Hematopoietic multipotent progenitor cell (in vitro differentiated cells): ENCODE data around the gene CHSY3. TPM values are rescaled to one million over a fixed set of nuclear protein-coding genes. Genes with fewer than 3 reads are reported as not detected.
A peak's percentile ranks its signal among the peaks of the same experiment; 100 is the strongest.
"Not testable (repeated sequence)": the region's sequence is repeated elsewhere in the genome, so short reads cannot be mapped to it uniquely, and the experiment has no call there.

Experiments
- DNase-seq, 3 donors: peaks; one replicate each; pipeline ENCODE4 v3.0.0-alpha.2; 2011 to 2015; ENCODE audit warnings: low read depth in 2 of 3, low spot score in 2 of 3
- total RNA-seq: library from RNA; depleted of rRNA; stranded (reverse); fragments of >200 nt; gene quantifications from one replicate; pipeline ENCODE4 v1.2.3, GENCODE V29; 2012

The CHSY3 gene
- total RNA-seq, 1 donor, result 0.27 TPM

- DNase-seq, result peak in 2 of 3 donors; percentile 8 to 19
Measured at GRCh38 chr5:130141659-130142320, 237.5 kb downstream of the CHSY3 start.

GRCh38 chr5:130151239-130151638, 247.0 kb downstream of the CHSY3 start:
- DNase-seq, result no peak

GRCh38 chr5:130155345-130156011, 251.2 kb downstream of the CHSY3 start:
- DNase-seq, result no peak

- DNase-seq, result no peak
Measured at GRCh38 chr5:130158036-130158435, 253.8 kb downstream of the CHSY3 start.

GRCh38 chr5:130159968-130160367, 255.7 kb downstream of the CHSY3 start:
- no peak for DNase-seq

GRCh38 chr5:130164966-130165365, 260.7 kb downstream of the CHSY3 start:
- DNase-seq, result no peak

- no peak for DNase-seq
Measured at GRCh38 chr5:130166839-130167490, 262.7 kb downstream of the CHSY3 start.

- no peak for DNase-seq
Measured at GRCh38 chr5:130168211-130168610, 263.9 kb downstream of the CHSY3 start.

- DNase-seq, result peak in 1 of 3 donors; percentile 29
Measured at GRCh38 chr5:130171699-130172098, 267.4 kb downstream of the CHSY3 start.

GRCh38 chr5:130183115-130183514, 278.9 kb downstream of the CHSY3 start:
- no peak for DNase-seq

GRCh38 chr5:130189961-130190360, 285.7 kb downstream of the CHSY3 start:
- DNase-seq, result no peak

GRCh38 chr5:130198927-130199326, 294.7 kb downstream of the CHSY3 start:
- peak in 1 of 3 donors; percentile 9 for DNase-seq

GRCh38 chr5:130206686-130207085, 302.4 kb downstream of the CHSY3 start:
- DNase-seq, result no peak

GRCh38 chr5:130213607-130214006, 309.3 kb downstream of the CHSY3 start:
- no peak for DNase-seq

GRCh38 chr5:130216286-130216685, 312.0 kb downstream of the CHSY3 start:
- no peak for DNase-seq

GRCh38 chr5:130222573-130222972, 318.3 kb downstream of the CHSY3 start:
- DNase-seq, result no peak

GRCh38 chr5:130226556-130226955, 322.3 kb downstream of the CHSY3 start:
- DNase-seq, result not testable (repeated sequence)

GRCh38 chr5:130227699-130228098, 323.4 kb downstream of the CHSY3 start:
- DNase-seq, result no peak

GRCh38 chr5:130231786-130232185, 327.5 kb downstream of the CHSY3 start:
- no peak for DNase-seq

- no peak for DNase-seq
Measured at GRCh38 chr5:130234816-130235215, 330.6 kb downstream of the CHSY3 start.
